ENCODE measurements around the gene CABYR. TPM values are rescaled to one million over a fixed set of nuclear protein-coding genes. Genes with fewer than 3 reads are reported as not detected.

CABYR gene
- total and polyA plus RNA-seq, 2 of the 8 experiments (the other 6 are each of a cell fraction or from before 2014, with no cell fraction given): 14.5 to 18.8 TPM

GRCh38 chr18:24140697-24141096 is 1.8 kb downstream of the CABYR start:
- Histone ChIP-seq H2AFZ (ENCODE audit: low read length) (no peak overlapping the region), H4K8ac (ENCODE audit: extremely low read depth, insufficient read depth, low read length) (no peak overlapping the region), H2BK5ac (ENCODE audit: low read depth, low read length) (no peak overlapping the region), H3K23ac (ENCODE audit: insufficient read length) (no peak overlapping the region), H3K79me1 (ENCODE audit: low read depth, low read length) (no peaks in the 10 kb centered on the region), H3K18ac (ENCODE audit: extremely low read depth, low read length) (no peak overlapping the region), H3K9ac (replicated peaks in 1 of 4; ENCODE audit: extremely low read depth in 1 of 4, low read depth in 3 of 4, low read length in 3 of 4) (no peak overlapping the region), H2BK20ac (ENCODE audit: low read length) (no peak overlapping the region), H3K4me3 (ENCODE audit: extremely low read depth in 1 of 4, insufficient read depth in 2 of 4, low read depth in 3 of 4, low read length in 4 of 4) (no peak overlapping the region), H2BK12ac (ENCODE audit: low read depth, low read length) (no peak overlapping the region), H3K56ac (replicated peaks; ENCODE audit: insufficient read length, low read depth, low read length) (no peak overlapping the region), H3K4me1 (replicated peaks in 1 of 4; ENCODE audit: control insufficient read depth in 3 of 4, insufficient read depth in 4 of 4, low read length in 3 of 4) (peaks cover 0 to 12% (median 7%) of the 10 kb centered on the region in 4 experiments; a peak in 5 of 7 replicates), H3K4ac (replicated peaks; ENCODE audit: insufficient read length, low read depth, low read length) (no peak overlapping the region), H3K27me3 (replicated peaks in 1 of 4; ENCODE audit: control insufficient read depth in 3 of 4, extremely low read depth in 1 of 4, insufficient read depth in 3 of 4, low read length in 3 of 4) (no peaks in the 10 kb centered on the region), H3K27ac (ENCODE audit: low read depth, low read length) (no peak overlapping the region), H2BK120ac (replicated peaks; ENCODE audit: low read depth, low read length) (no peak overlapping the region), H2AK5ac (ENCODE audit: low read depth, low read length) (no peak overlapping the region), H3K14ac (ENCODE audit: insufficient read length) (no peak overlapping the region), H4K5ac (ENCODE audit: insufficient read length, low read depth, low read length) (no peak overlapping the region), H3K23me2 (ENCODE audit: low read depth, low read length) (peaks cover 4% of the 10 kb centered on the region; the same call in 1 of the 2 replicates), H3K36me3 (ENCODE audit: control insufficient read depth in 2 of 4, insufficient read depth in 4 of 4, low read length in 3 of 4) (peaks cover 0 to 2% (median 0%) of the 10 kb centered on the region in 4 experiments; a peak in 1 of 8 replicates), H4K91ac (replicated peaks; ENCODE audit: insufficient read length, low read length) (no peak overlapping the region), H4K20me1 (replicated peaks in 1 of 2; ENCODE audit: control insufficient read depth in 1 of 2, insufficient read depth in 2 of 2, low read length in 2 of 2) (no peaks in the 10 kb centered on the region), H3K9me3 (ENCODE audit: insufficient read depth in 2 of 2, low read depth in 1 of 2, low read length in 1 of 2) (no peaks in the 10 kb centered on the region), H3K4me2 (ENCODE audit: insufficient read depth in 1 of 2, low read depth in 2 of 2, low read length in 2 of 2) (no peak overlapping the region), H3K79me2 (ENCODE audit: control insufficient read depth in 1 of 2, insufficient read depth in 2 of 2, low read length in 2 of 2) (no peaks in the 10 kb centered on the region), H2BK15ac (ENCODE audit: low read length) (no peak overlapping the region)
- ChIA-PET CTCF (ENCODE audit: partially characterized antibody) (interaction anchor here (0.7 to 1.1 kb wide), 2 partner anchors 347 to 1199 kb away, joined by 3 to 5 read pairs; no protein-coding TSS in a partner anchor), POLR2A (ENCODE audit: partially characterized antibody) (interaction anchor here (1.3 kb wide), 1 partner anchor 19 kb away, joined by 3 read pairs; no protein-coding TSS in a partner anchor)
- DNase-seq (ENCODE audit: low read depth in 1 of 2, low spot score in 2 of 2) (no peak), FAIRE-seq (no peak)
- TF ChIP-seq CBX5 (IDR thresholded peaks at IDR 0.05; ENCODE audit: low read depth, low read length): no peak
- WGBS, 2 experiments (ENCODE audit: extremely low coverage in 1 of 2, insufficient coverage in 1 of 2, insufficient read length in 1 of 2, insufficient replicate concordance in 2 of 2, low coverage in 1 of 2, low lambda C conversion rate in 2 of 2, missing lambda C conversion rate in 1 of 2): 85% methylated on average over 2 of the region's 2 CpGs; no CpG with 5 or more reads in 1 of the 2 experiments

All from H1 (cell line).